Esophagus muscularis mucosa (tissue), 4 donors: ENCODE results near the gene CRYBG2.

Experiments used
- EP300 ChIP-seq: sonication (generic); formaldehyde crosslinking; IDR thresholded peaks from one replicate; pipeline ENCODE4 v1.6.1; 2017; ENCODE audit warnings: antibody characterized with exemption
- POLR2A ChIP-seq: fragments of 450-650 bp; IDR thresholded peaks from one replicate; pipeline ENCODE4 v1.6.1; 2017; ENCODE audit warnings: antibody characterized with exemption, moderate library complexity, mild to moderate bottlenecking, low read depth
- TF ChIP-seq, protein P1 (sequence below), 3 experiments: fragments of 200-600 bp in 2 of 3; fragments of 450-650 bp in 1 of 3; sonication (generic) in 2 of 3; IDR thresholded peaks; one replicate each; pipeline ENCODE4 v1.5.1; 2017 to 2019; ENCODE audit warnings: antibody characterized with exemption in 3 of 3, mild to moderate bottlenecking in 2 of 3, moderate library complexity in 1 of 3

- TF ChIP-seq, protein P1, sequence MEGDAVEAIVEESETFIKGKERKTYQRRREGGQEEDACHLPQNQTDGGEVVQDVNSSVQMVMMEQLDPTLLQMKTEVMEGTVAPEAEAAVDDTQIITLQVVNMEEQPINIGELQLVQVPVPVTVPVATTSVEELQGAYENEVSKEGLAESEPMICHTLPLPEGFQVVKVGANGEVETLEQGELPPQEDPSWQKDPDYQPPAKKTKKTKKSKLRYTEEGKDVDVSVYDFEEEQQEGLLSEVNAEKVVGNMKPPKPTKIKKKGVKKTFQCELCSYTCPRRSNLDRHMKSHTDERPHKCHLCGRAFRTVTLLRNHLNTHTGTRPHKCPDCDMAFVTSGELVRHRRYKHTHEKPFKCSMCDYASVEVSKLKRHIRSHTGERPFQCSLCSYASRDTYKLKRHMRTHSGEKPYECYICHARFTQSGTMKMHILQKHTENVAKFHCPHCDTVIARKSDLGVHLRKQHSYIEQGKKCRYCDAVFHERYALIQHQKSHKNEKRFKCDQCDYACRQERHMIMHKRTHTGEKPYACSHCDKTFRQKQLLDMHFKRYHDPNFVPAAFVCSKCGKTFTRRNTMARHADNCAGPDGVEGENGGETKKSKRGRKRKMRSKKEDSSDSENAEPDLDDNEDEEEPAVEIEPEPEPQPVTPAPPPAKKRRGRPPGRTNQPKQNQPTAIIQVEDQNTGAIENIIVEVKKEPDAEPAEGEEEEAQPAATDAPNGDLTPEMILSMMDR (IDR thresholded peaks at IDR 0.05), result no peak
- TF ChIP-seq POLR2A (no peak), EP300 (no peak)
Measured at GRCh38 chr1:26278724-26279455, 75.0 kb downstream of the CRYBG2 start.
